Activated CD4-positive, alpha-beta T cell treated with anti-CD3 and anti-CD28 coated beads for 24 hours (primary cell): Measurements from ENCODE around the gene CDH23.
"Not testable (repeated sequence)": the region's sequence is repeated elsewhere in the genome, so short reads cannot be mapped to it uniquely, and the experiment has no call there.

Source experiments
- DNase-seq, 2 donors: peaks; one replicate each; pipeline ENCODE4 v3.0.0-alpha.2; 2020; ENCODE audit warnings: low read depth in 2 of 2

The CDH23 gene

DNA sequence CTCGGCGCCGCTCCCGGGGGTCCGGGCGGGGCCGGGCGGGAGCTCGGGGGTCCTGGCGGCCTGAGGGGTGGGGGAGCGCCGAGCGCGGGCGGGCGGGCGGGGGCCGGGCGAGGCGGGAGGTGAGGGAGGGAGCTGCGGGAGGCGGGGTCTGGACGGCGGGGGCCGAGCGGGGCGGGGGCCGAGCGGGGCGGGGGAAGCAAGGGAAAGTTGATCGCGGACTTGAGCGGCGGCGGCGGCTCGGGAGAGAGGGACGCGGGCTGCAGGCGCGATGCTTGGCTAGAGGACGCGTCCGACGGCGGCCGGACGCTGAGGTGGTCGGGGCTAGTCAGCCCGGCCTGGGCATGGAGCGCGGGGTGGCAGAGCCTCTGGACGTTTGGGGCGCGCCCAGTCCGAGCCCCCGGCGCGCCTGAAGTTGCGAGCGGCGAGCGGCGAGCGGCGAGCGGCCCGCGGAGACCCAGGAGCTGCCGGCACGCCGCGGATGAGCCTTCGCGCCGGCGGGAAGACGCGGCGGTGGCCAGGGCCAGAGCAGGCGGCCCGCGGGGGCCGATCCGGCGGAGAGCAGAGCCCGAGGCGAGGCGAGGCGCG lies at the start of gene CDH23:
TSS of gene CDH23 (plus strand) at position 210 of the 585 bp plus-strand sequence. CDS start 42,912 bp downstream, outside the sequence.
- no peak for DNase-seq

DNA sequence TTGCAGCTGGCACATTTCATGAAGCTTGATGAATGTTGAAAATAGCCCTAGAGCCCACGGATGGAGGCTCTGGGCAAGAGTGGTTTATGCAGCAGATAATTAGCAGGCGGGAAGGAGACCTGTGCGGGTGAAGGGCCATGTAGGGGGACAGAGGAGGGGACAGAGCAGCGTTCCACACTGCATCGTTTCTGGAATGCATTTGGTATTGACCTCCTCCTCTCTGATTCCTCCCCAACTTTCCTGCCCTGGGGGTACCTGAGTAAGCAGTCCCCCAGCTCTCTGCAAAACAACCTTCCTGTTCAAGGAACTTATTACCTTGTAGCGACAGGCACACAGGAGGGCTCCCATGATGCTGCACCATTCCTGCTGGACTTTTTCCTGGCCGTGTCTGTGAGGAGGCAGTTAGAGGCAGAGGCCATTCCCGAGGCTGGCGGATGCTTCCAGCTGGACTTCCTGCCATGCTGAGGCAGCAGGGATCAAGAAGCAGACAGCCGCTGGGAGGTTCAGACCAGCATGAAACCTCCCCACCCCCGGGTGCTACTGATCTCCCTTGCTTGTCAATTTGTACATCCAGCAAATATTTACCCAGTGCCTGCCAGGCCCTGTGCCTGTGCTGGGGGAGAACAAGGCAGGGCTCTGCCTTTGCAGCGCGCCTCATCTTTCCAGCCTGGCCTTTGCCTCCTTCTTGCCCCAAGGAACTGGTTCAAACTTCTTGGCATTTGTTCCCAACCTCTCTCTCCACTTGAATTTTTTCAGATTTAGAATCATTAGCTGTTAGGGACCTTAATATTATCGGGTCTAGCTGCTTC lies 48.9 kb upstream of the CDH23 start:
- DNase-seq, result no peak

DNA sequence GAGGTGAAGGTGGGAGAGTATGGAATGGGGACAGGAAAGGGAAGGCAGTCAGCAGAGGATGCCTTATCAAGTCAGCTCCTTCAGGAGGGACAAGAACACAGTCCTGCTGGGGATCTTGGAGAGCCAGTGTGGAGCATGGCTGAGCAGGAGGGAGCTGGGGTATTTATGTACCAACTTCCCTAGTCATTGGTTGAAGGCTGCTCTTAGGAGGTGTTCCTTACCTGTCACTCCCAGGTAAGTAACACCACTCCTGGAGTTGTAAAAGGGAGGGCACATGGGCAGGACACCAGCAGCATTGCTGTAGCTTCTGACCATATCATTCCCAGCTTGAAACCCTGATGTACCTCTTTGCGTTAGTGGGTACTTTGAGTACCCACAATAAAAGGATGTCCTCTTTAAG lies 47.9 kb upstream of the CDH23 start:
- no peak for DNase-seq

DNA sequence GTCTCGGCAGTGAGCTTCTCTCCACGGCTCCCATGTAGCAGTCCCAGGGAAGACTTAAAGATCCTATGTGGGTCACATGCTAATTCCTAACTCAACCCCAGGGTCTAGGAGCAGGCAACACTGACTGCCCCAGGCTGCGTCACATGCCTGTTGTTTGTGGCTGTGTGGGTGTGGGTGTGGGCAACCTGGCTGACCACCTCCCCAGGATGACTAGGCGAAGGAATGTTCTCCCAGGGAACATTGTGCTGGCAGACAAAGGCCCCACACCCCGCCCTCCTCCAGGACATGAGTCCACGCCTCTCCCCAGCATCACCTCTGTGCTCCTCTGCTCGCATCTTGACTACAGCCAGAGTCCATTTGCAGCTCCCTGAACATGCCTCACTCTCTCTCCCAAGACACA lies 47.3 kb upstream of the CDH23 start:
- DNase-seq, result no peak

DNA sequence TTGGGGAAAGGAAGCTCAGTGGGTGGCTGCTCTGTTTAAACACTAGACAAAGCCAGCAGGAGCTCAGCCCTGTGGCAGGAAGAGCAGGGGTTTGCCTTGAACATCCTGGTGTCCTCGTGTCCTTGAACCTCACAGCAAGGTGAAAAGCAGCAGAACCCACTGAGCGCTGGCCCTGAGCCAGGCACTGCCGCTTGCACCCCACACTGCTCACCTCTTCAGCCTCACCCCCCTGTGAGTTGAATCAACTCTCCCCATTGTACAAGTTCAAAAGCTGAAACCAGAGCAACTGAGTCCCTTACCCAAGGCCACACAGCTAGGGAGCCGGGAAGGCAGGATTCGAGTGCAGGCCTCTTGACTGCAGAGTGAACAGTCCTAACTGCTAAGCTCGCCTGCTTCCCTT lies 45.6 kb upstream of the CDH23 start:
- no peak for DNase-seq

DNA sequence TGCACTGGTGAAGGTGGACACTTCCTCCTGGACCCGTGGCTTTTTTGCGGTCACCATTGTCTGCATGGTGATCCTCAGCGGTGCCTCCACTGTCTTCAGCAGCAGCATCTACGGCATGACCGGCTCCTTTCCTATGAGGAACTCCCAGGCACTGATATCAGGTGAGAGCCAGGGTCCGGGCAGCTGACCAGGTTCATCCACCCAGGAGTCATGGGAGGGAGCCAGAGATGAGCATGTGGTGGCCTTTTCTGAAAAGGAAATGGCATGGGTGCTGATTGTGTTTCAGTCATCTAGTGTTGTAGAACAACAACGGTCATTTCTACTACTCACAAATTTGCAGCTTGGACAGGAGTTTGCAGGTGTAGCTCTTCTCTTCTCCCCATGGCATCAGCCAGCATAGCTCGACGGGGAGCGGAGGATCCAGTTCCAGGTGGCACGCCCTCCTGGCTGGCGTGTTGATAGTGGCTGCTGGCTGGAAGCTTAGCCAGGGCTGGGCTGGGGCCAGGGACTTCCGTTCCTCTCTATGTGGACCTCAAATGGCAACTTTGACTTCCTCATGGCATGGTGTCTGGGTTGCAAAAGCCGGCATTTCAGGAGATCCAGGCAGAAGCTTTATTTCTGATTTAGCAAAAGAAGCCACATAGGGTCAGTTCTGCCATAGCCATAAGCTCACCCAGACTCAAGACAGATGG lies 44.9 kb upstream of the CDH23 start:
- no peak for DNase-seq

DNA sequence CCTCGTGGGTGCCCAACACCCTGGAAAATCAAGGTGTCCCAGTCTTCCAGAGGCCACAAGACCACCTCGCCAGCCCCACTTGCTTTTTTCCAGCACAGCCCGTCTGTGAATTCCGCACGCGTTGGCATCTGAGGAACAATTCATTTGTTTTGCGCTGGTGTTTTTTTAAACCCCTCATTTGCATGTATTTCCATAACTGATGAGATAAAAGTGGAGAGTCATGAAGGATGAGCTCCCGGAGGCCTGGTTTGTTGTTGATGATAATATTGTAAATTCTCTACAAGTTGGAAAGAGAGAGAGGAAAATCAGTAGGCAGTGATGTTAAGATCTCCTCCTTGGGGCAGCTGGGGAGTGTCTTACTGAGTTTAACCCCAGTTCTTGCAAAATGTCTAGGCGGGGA lies 43.1 kb upstream of the CDH23 start:
- DNase-seq, result no peak

DNA sequence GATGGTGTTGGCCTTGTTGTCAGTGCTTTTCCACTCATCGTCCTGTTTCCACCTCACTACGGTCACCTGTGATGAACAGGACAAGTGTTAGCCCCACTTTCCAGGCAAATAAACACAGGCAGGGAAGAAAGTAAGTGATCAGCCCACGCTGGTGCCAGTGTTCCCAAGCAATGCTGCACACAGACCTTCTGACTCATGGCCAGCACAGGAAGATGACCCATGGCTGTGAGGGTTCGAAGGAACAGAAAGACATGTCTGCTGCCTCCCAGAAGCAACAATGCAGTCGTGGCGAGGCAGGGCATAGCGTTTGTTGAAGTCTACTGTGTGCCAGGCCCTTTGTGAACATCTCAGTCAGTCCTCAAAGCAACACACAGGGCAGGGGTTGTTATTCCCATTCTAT lies 41.9 kb upstream of the CDH23 start:
- DNase-seq, result no peak

DNA sequence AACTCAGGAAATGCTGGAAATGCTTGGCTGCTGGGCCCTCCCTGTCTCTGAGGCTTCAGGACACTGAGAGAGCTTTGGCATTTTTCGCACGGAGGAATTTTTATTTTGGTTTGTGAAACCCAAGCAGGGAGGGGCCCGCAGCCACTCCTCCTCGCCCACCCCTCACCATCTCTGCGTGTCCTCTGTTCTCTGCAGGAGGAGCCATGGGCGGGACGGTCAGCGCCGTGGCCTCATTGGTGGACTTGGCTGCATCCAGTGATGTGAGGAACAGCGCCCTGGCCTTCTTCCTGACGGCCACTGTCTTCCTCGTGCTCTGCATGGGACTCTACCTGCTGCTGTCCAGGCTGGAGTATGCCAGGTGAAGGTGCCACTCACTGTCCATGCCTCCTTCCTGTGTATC lies 40.8 kb upstream of the CDH23 start:
- DNase-seq, result no peak

DNA sequence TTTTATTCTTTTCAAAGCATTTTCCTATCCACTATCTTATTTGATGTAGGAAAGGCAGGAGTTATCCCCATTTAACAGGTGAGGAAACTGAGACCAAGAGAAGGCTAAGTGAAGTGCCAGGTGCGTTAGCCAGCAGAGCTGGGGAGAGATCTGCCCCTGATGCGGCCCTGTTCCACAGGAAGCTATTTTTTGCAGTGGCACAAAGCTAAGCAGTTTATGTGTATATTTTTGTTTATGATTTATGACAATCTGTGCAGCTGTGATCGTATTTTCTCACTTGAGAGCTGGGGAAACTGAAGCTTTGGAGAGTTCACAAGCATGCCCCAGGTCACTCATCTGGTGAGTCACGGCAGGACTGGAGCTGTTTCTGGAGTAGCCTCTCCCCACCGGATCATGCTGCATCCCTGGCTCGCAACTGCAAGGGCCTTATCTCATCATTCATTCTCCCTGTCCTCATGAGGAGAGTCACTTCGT lies 38.9 kb upstream of the CDH23 start:
- DNase-seq, result no peak

DNA sequence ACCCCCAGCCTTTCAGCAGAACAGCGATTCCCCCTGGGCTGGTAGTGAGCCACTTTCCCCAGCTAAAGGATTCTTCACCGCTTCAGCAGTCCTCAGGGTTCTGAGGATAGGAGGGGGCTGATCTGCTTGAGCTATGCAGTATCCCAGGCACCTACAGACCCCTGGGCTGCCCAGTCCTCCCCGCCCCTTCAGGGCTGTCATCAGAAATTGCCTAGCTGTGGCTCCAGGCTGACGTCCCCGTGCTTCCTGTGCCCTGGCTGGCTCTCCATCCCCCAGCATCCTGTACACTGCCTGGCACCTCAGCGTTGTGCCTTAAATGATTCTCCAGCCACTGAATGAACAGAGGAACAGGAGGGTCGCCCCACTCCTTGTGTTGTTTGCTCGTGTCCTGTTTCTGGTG lies 38.4 kb upstream of the CDH23 start:
- no peak for DNase-seq

DNA sequence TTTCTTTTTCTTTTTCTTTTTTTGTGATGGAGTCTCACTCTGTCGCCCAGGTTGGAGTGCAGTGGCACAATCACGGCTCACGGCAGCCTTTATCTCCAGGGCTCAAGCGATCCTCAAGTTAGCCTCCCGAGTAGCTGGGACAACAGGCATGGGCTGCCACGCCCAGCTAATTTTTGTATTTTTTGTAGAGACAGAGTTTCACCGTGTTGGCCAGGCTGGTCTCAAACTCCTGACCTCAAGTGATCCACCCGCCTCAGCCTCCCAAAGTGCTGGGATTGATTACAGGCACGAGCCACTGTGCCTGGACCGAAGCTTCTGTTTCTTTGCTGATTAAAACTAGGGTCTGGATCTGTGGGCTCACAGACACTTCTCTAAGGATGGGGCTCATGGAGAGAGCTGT lies 37.8 kb upstream of the CDH23 start:
- DNase-seq, result not testable (repeated sequence)

DNA sequence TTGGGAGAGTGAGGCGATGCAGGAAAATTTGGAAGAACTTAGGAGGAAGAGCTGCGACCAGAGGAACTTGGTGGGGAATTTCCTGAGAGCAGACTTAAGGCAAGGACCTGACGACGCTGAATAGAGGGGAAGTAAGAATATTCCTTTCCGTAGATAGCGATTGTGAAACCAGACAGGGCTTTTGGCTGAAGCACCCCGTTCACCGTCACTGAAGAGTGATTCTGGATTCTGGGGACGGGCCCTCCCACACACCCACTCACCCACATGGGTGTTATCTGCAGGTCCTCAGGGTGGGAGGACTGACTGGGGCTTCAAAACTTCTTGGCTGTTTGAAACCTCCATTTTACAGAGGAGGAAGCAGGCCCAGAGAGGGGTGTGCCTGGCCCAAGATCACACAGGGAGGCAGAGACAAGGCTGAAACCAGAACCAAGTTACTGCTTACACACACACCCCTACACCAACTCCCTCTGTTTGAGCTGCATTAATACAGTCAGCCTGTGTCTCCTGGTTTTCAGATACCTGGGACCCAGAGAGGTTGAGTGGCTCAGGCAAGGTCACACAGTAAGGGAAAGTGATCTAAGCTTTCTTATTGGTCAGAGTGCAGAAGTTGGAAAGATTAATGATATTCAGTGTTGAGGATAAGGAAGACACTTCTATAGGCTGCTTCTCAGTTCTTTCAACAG lies 37.2 kb upstream of the CDH23 start:
- DNase-seq, result no peak

DNA sequence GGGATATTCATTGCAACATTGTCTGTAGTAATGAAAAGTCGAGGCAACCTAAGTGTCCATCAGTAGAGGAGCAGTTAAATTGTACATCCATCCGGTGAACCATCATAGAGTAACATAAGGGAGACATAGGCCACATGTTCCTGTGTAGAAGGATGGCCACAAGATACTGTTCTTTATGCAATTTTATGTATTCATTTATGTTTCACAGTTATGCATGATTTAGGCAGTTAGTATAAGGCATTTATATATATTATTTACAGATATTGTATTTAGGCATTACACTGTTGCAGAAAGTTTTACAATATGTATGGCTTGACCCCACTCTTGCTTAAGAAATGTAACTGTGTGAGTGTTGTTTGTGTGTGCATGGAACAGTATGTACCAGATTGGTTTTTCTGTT lies 36.0 kb upstream of the CDH23 start:
- DNase-seq, result no peak

DNA sequence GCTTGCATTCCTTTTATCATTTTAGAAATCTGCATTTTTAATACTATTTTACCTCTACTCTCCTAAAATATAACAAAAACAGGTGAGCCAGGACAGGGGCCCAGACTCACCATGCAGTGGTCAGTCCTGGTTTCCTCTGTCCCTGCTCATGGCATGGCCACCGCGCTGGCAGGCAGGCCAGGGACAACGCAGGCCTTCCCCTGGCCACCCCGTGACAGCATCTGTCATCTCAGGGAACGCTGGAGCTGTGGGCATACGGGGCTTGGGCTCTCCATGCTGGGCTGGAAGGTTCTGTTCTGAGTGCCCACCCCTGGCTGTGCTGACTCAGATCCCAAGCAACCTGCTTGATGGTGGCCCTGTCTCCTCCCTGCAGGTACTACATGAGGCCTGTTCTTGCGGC lies 35.1 kb upstream of the CDH23 start:
- no peak for DNase-seq

DNA sequence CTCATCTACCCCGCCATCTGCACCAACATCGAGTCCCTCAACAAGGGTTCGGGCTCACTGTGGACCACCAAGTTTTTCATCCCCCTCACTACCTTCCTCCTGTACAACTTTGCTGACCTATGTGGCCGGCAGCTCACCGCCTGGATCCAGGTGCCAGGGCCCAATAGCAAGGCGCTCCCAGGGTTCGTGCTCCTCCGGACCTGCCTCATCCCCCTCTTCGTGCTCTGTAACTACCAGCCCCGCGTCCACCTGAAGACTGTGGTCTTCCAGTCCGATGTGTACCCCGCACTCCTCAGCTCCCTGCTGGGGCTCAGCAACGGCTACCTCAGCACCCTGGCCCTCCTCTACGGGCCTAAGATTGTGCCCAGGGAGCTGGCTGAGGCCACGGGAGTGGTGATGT lies 34.6 kb upstream of the CDH23 start:
- no peak for DNase-seq

DNA sequence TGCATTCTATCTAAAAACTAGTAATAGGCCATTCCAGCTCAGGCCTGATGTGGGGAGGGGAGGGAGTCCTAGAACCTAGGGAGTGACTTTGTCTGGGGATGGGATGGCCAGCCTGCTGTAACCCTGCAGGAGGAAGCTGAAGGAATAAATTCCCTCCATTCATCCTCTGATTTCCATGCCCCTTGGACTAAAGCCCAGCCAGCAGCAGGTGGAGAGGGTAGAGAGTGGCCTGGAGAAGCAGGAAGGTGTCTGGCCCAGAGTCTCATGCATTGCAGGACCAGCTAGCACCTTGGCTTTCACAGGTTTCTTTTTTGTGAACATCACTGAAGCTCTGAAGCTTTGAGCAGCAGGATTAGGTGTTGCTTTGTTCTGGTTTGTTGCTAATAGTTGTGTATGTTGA lies 32.8 kb upstream of the CDH23 start:
- no peak for DNase-seq

DNA sequence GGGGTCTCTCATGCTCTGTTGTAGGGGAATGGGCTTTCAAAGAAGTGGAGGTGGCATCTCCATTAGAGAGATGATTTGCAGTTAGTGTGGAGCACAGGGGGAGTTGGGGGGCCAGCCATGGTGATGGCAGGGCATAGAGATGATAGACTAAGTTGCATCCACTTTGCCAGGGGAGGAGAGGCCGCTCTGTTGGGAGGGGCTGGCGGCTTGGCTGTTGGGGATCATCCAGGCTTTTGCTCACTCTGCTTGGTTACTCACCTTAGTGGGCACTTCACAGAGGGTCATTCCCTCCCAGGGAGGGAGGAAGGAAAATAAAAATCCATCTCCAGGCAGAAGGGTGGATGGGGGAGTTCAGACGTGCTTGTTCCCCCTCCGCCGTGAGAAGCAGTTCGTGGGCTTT lies 31.4 kb upstream of the CDH23 start:
- no peak for DNase-seq

DNA sequence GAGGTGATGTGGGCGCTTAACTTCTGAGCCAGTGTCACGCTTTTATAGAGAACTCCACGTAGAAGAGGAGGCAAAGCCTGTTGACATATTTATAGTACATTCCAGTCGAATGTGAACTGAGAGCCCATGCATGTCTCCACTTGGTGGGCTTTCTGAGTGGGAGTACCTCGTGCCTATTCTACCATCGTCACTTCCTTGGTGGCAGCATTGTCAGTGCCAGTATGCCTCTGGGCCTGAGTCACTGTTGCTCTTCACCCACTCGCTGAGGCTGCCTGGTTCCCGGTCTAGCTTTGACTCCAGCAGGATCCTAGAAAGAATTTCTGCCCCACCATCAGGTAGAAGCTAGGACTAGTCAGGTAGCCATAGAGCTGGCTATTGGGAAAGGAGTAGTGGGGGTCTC lies 30.0 kb upstream of the CDH23 start:
- DNase-seq, result no peak

DNA sequence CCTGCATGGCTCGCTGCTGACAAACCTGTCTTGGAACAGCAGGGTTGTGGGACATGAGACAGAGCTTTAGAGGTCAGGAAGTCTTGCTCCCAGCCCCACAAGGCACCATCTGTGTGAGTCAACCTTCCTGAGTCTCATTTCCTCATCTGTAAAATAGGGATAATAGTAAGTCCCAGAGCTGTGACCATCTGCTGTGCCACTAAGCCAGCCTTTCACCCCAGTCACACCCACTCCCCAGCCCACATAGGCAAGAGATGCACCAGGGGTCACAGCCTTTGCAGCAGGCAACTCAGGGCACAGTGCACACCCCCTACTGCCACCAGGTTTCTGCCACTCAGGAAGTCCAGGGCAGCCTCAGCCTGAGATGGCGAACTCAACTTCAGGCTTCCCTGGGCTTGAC lies 29.4 kb upstream of the CDH23 start:
- DNase-seq, result no peak

DNA sequence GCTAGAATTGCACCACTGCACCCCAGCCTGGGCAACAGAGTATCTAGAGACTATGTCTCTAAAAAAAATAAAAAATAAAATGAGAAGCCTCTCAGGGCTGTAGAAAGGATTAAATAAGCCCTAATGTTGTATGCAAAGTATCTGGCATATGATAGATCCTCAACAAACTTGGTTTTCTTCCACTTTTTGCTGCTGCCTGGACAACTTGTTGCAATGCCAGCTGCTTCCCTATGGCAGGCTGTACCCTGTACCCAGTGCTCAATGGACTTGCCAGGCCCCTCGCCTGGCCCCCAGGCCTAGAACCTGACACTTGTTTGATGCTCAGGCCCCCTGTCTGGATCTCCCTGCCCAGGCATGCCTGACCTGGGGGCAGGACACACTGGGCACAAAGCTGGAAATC lies 28.5 kb upstream of the CDH23 start:
- no peak for DNase-seq

DNA sequence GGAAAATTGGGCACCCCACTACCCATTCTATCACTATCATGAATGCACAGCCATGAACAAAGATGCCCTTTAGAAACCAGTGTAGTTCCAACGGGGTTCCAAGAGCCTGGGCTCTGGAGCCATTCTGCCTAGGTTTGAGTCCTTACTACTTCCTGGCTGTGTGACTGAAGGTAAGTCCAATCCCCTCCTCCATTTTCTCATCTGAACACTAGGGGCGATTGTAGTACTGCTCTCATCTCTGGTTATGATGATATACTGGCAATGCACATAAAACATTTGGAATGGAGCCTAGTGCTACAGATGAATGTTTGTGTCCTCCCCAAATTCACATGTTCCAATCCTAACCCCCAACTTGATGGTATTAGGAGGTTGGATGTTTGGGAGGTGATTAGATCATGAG lies 28.1 kb upstream of the CDH23 start:
- DNase-seq, result no peak
